HepG2 (cell line): Measurements from ENCODE around the gene SNAI3. TPM values are rescaled to one million over a fixed set of nuclear protein-coding genes. Genes with fewer than 3 reads are reported as not detected.

Experiments used
- ARHGAP35 ChIP-seq: sonication (generic); formaldehyde crosslinking; IDR thresholded peaks from 2 replicates; pipeline ENCODE4 v1.9.0; 2022; ENCODE audit warnings: mild to moderate bottlenecking, inconsistent platforms, moderate library complexity, missing genetic modification reagents, borderline replicate concordance
- DR1 ChIP-seq: sonication (generic); formaldehyde crosslinking; IDR thresholded peaks from 2 replicates; pipeline ENCODE4 v1.8.0; 2021; ENCODE audit warnings: mild to moderate bottlenecking, missing genetic modification reagents, inconsistent platforms
- GATAD2A ChIP-seq: IDR thresholded peaks from 2 replicates; pipeline ENCODE4 v1.6.1; 2016
- IKZF1 ChIP-seq: fragments of 450-650 bp; IDR thresholded peaks from 2 replicates; pipeline ENCODE4 v1.7.1; 2016
- MEIS1 ChIP-seq: sonication (generic); formaldehyde crosslinking; IDR thresholded peaks from 2 replicates; pipeline ENCODE4 v1.9.0; 2021; ENCODE audit warnings: mild to moderate bottlenecking, missing genetic modification reagents, moderate library complexity, borderline replicate concordance
- NKX3-1 ChIP-seq: sonication (generic); formaldehyde crosslinking; IDR thresholded peaks from 2 replicates; pipeline ENCODE4 v1.5.0; 2020; ENCODE audit warnings: missing genetic modification reagents
- SMAD1 ChIP-seq: sonication (generic); formaldehyde crosslinking; IDR thresholded peaks from 2 replicates; pipeline ENCODE4 v1.4.0; 2020; ENCODE audit warnings: missing genetic modification reagents, low read depth, mild to moderate bottlenecking, borderline replicate concordance
- SNAI1 ChIP-seq: sonication (generic); formaldehyde crosslinking; IDR thresholded peaks from 2 replicates; pipeline ENCODE4 v1.5.0; 2020; ENCODE audit warnings: mild to moderate bottlenecking, missing genetic modification reagents, borderline replicate concordance
- TBX3 ChIP-seq: fragments of 450-650 bp; IDR thresholded peaks from 2 replicates; pipeline ENCODE4 v1.6.1; 2017; ENCODE audit warnings: antibody characterized with exemption, mild to moderate bottlenecking, inconsistent platforms, borderline replicate concordance
- THAP7 ChIP-seq: sonication (generic); formaldehyde crosslinking; IDR thresholded peaks from 2 replicates; pipeline ENCODE4 v1.8.1; 2023; ENCODE audit warnings: mild to moderate bottlenecking, missing genetic modification reagents
- ZBTB44 ChIP-seq: sonication (generic); formaldehyde crosslinking; IDR thresholded peaks from 2 replicates; pipeline ENCODE4 v1.4.0; 2020; ENCODE audit warnings: missing genetic modification reagents
- ZBTB8A ChIP-seq: sonication (generic); formaldehyde crosslinking; IDR thresholded peaks from 2 replicates; pipeline ENCODE4 v1.4.0; 2020; ENCODE audit warnings: mild to moderate bottlenecking, low read depth, missing genetic modification reagents, borderline replicate concordance
- ZFP82 ChIP-seq: sonication (generic); formaldehyde crosslinking; IDR thresholded peaks from 2 replicates; pipeline ENCODE4 v1.5.1; 2020; ENCODE audit warnings: mild to moderate bottlenecking, missing genetic modification reagents, borderline replicate concordance
- ZIK1 ChIP-seq: sonication (generic); formaldehyde crosslinking; IDR thresholded peaks from 2 replicates; pipeline ENCODE4 v1.5.0; 2020; ENCODE audit warnings: mild to moderate bottlenecking, low read depth, missing genetic modification reagents, borderline replicate concordance
- ZNF263 ChIP-seq: sonication (generic); formaldehyde crosslinking; IDR thresholded peaks from 2 replicates; pipeline ENCODE4 v1.4.0; 2020; ENCODE audit warnings: missing genetic modification reagents
- ZNF354B ChIP-seq: sonication (generic); formaldehyde crosslinking; IDR thresholded peaks from 2 replicates; pipeline ENCODE4 v1.8.0; 2022; ENCODE audit warnings: mild to moderate bottlenecking, missing genetic modification reagents
- ZNF768 ChIP-seq: sonication (generic); formaldehyde crosslinking; IDR thresholded peaks from 2 replicates; pipeline ENCODE4 v1.4.0; 2020; ENCODE audit warnings: missing genetic modification reagents
- ZNF790 ChIP-seq: sonication (generic); formaldehyde crosslinking; IDR thresholded peaks from 2 replicates; pipeline ENCODE4 v1.8.0; 2022; ENCODE audit warnings: missing genetic modification reagents, mild to moderate bottlenecking, borderline replicate concordance
- ZNF816 ChIP-seq: sonication (generic); formaldehyde crosslinking; IDR thresholded peaks from 2 replicates; pipeline ENCODE4 v1.8.0; 2022; ENCODE audit warnings: missing genetic modification reagents, mild to moderate bottlenecking, borderline replicate concordance
- polyA plus RNA-seq, 8 experiments: library from polyadenylated mRNA; depleted of rRNA in 3 of 8; stranded (reverse) in 7 of 8; unstranded in 1 of 8; fragments of >200 nt; fragmentation: Illumina TruSeq in 4 of 8; extraction: Trizol in 4 of 8; gene quantifications; 2 replicates each; pipeline versions ENCODE4 v1.2.1 to v1.2.3, GENCODE V29; 2011 to 2016; ENCODE audit warnings: low read depth in 4 of 8, missing spikeins in 1 of 8, mixed read lengths in 1 of 8; ENCODE audit not compliant: insufficient read depth in 1 of 8
- total RNA-seq, 5 experiments: library from RNA; depleted of rRNA; stranded (reverse); fragments of >200 nt; fragmentation: Illumina TruSeq; extraction: Trizol; gene quantifications; 2 replicates each; pipeline ENCODE4 v1.2.3, GENCODE V29; 2016; ENCODE audit warnings: low read depth in 1 of 5
- TF ChIP-seq, protein P1 (sequence below): sonication (generic); formaldehyde crosslinking; IDR thresholded peaks from 2 replicates; pipeline ENCODE4 v1.9.0; 2021; ENCODE audit warnings: missing genetic modification reagents, borderline replicate concordance
- TF ChIP-seq, protein P2 (sequence below): sonication (generic); formaldehyde crosslinking; IDR thresholded peaks from 2 replicates; pipeline ENCODE4 v1.4.0; 2020; ENCODE audit warnings: missing genetic modification reagents
- TF ChIP-seq, protein P3 (sequence below): IDR thresholded peaks from 2 replicates; pipeline ENCODE4 v1.6.1; 2012; ENCODE audit warnings: inconsistent platforms
- TF ChIP-seq, protein P4 (sequence below): IDR thresholded peaks from 2 replicates; pipeline ENCODE4 v1.6.1; 2016; ENCODE audit warnings: low read depth

The SNAI3 gene
- total and polyA plus RNA-seq, 2 of the 13 experiments (the other 11 are each of a cell fraction or from before 2014, with no cell fraction given), result 0.09 to 0.18 TPM

DNA sequence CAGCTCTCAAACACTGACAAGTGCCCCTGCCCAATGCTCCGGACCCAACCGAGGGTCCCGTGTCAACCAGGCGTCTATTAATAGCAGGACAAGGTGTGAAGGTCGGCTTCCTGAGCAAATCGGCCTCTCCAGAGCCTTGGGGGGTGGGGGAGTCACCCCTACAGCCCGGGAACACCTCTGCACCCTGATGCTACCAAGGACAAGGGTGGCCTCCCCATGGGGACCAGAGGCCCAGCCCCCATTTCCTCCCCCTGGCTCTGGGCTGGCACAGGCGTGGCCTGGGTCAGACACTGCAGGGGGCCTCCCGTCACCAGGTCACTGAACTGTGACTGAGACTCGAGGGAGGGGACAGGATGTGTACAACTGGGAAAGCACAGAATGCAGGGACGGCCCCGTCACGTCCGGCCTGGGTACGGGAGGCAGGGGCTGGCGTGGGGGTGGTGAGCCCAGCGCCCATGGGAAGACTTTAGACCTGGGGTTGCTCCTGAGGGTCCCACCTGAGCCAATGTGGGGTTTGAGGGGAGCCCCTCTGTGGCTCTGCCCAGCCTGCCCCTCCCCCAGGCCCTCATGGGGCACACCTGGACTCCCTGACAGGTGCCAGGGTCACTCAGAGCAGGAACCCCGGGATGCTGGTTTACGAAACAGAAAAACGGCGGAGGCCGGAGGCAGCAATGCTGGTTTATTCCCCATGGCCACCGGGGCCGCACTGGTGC lies 34.9 kb downstream of the SNAI3 start (continued):
- peak; percentile 72; the same call in 1 of the 2 replicates for TF ChIP-seq TBX3
- TF ChIP-seq NKX3-1, result no peak; the same call in 1 of the 2 replicates
- no peak for TF ChIP-seq ZFP82 (CRISPR knock-in tag)
- TF ChIP-seq, protein P1, sequence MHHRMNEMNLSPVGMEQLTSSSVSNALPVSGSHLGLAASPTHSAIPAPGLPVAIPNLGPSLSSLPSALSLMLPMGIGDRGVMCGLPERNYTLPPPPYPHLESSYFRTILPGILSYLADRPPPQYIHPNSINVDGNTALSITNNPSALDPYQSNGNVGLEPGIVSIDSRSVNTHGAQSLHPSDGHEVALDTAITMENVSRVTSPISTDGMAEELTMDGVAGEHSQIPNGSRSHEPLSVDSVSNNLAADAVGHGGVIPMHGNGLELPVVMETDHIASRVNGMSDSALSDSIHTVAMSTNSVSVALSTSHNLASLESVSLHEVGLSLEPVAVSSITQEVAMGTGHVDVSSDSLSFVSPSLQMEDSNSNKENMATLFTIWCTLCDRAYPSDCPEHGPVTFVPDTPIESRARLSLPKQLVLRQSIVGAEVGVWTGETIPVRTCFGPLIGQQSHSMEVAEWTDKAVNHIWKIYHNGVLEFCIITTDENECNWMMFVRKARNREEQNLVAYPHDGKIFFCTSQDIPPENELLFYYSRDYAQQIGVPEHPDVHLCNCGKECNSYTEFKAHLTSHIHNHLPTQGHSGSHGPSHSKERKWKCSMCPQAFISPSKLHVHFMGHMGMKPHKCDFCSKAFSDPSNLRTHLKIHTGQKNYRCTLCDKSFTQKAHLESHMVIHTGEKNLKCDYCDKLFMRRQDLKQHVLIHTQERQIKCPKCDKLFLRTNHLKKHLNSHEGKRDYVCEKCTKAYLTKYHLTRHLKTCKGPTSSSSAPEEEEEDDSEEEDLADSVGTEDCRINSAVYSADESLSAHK (CRISPR knock-in tag), result no peak
- TF ChIP-seq ZBTB44 (CRISPR knock-in tag), result no peak; the same call in 1 of the 2 replicates
- TF ChIP-seq, protein P2, sequence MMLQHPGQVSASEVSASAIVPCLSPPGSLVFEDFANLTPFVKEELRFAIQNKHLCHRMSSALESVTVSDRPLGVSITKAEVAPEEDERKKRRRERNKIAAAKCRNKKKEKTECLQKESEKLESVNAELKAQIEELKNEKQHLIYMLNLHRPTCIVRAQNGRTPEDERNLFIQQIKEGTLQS, result peak; percentile 53
- TF ChIP-seq ZNF816 (CRISPR knock-in tag), result peak; percentile 88
- peak; percentile 94 for TF ChIP-seq THAP7 (CRISPR knock-in tag)
- TF ChIP-seq, protein P3, sequence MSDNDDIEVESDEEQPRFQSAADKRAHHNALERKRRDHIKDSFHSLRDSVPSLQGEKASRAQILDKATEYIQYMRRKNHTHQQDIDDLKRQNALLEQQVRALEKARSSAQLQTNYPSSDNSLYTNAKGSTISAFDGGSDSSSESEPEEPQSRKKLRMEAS, result peak; percentile 84
- TF ChIP-seq ZNF354B, result no peak; the same call in 1 of the 2 replicates
- TF ChIP-seq ARHGAP35, result peak; percentile 96
- TF ChIP-seq, protein P4, sequence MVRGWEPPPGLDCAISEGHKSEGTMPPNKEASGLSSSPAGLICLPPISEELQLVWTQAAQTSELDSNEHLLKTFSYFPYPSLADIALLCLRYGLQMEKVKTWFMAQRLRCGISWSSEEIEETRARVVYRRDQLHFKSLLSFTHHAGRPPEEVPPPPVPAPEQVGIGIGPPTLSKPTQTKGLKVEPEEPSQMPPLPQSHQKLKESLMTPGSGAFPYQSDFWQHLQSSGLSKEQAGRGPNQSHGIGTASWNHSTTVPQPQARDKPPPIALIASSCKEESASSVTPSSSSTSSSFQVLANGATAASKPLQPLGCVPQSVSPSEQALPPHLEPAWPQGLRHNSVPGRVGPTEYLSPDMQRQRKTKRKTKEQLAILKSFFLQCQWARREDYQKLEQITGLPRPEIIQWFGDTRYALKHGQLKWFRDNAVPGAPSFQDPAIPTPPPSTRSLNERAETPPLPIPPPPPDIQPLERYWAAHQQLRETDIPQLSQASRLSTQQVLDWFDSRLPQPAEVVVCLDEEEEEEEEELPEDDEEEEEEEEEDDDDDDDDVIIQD (CRISPR knock-in tag), result peak; percentile 51; the same call in 1 of the 2 replicates
- no peak for TF ChIP-seq ZNF768 (CRISPR knock-in tag)
- TF ChIP-seq DR1, result peak; percentile 37
- no peak for TF ChIP-seq IKZF1
- peak; percentile 92; the same call in 1 of the 2 replicates for TF ChIP-seq MEIS1 (CRISPR knock-in tag)
- no peak; the same call in 1 of the 2 replicates for TF ChIP-seq ZNF790 (CRISPR knock-in tag)
- TF ChIP-seq SNAI1 (CRISPR knock-in tag), result no peak
- TF ChIP-seq ZBTB8A, result no peak
- peak; percentile 92 for TF ChIP-seq SMAD1 (CRISPR knock-in tag)
- TF ChIP-seq GATAD2A (CRISPR knock-in tag), result peak; percentile 94
- TF ChIP-seq ZNF263 (CRISPR knock-in tag), result no peak
- TF ChIP-seq ZIK1 (CRISPR knock-in tag), result peak; percentile 13
